ENCODE results near the gene MAN2A1.

- TF ChIP-seq EZH2phosphoT487 (IDR thresholded peaks at IDR 0.05; ENCODE audit: insufficient read depth, low read depth) (no peak), EZH2 (IDR thresholded peaks at IDR 0.05; ENCODE audit: insufficient read depth, poor library complexity, severe bottlenecking) (no peak)
Measured at GRCh38 chr5:109719978-109720377, 30.3 kb downstream of the MAN2A1 start.
